ENCODE measurements around the gene POLG2. TPM values are rescaled to one million over a fixed set of nuclear protein-coding genes. Genes with fewer than 3 reads are reported as not detected.
A peak's percentile ranks its signal among the peaks of the same experiment; 100 is the strongest.

POLG2 gene
- total RNA-seq, 1 experiment from 2014 or later, result 51.5 TPM

DNA sequence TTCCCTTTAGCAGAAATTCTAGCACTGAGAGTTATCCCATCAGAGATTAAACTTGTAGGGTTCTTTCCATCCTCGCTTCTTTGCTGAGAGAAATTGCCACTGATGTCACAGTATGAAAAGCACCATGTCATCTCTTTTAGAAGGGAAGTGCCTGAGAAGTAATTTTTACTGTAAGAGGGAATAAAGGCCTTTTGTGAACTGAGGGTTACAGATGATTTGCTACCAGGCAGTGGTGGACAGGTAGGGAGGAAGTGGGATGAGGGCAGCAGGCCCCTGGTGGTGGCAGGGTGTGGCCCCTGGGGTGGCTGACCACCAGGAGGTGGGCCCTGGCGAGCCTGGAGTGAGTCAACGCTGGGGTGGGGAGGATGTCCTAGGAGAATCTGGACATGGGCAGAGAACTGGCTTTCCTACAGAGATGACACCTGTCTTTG is 54.3 kb downstream of the POLG2 start:
- H3K4me3 ChIP-seq (replicated peaks in 1 of 2; ENCODE audit: low read depth in 1 of 2, low read length in 2 of 2), result peak overlapping the region in 1 of 2 experiments; percentile 21; a peak in 2 of 4 replicates
- DNase-seq (ENCODE audit: low read depth, low spot score) (no peak), ATAC-seq (peak; percentile 70)
- H2AFZ ChIP-seq (ENCODE audit: low read depth, low read length, poor library complexity, severe bottlenecking), result peak overlapping the region; percentile 97
- no peaks in the 10 kb centered on the region for H3K36me3 ChIP-seq (ENCODE audit: control insufficient read depth in 1 of 2, insufficient read depth in 2 of 2, low read length in 2 of 2)
- intact Hi-C loops (cut with micrococcal nuclease), result no loop called here
- H3K9ac ChIP-seq (ENCODE audit: low read length), result peak overlapping the region; percentile 32; the same call in 1 of the 2 replicates
- RAD21 ChIA-PET (ENCODE audit: low non-redundant PET in 1 of 2, low total read pairs in 2 of 2, uncharacterized antibody in 2 of 2, unreplicated experiment in 2 of 2), result no interaction called here
- peaks cover 18 to 22% of the 10 kb centered on the region in 2 experiments for H3K4me1 ChIP-seq (ENCODE audit: control insufficient read depth in 1 of 2, insufficient read depth in 2 of 2, low read length in 2 of 2)
- H3K4me2 ChIP-seq (ENCODE audit: low read length), result peak overlapping the region; percentile 65
- H3K79me2 ChIP-seq (ENCODE audit: insufficient read depth, low read length), result no peaks in the 10 kb centered on the region
- no peaks in the 10 kb centered on the region for H3K9me2 ChIP-seq (ENCODE audit: insufficient read depth)
- peak overlapping the region; percentile 17 for H3K27ac ChIP-seq (ENCODE audit: low read depth, low read length)
- BruUV-seq (replicated peaks), result TSS peak; percentile 80
- H3K27me3 ChIP-seq (ENCODE audit: insufficient read depth, low read length), result no peaks in the 10 kb centered on the region
- peak; percentile 13; the same call in 1 of the 2 replicates for TF ChIP-seq SP1 (IDR thresholded peaks at IDR 0.05; ENCODE audit: low read depth)
- TF ChIP-seq, protein P1, sequence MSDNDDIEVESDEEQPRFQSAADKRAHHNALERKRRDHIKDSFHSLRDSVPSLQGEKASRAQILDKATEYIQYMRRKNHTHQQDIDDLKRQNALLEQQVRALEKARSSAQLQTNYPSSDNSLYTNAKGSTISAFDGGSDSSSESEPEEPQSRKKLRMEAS (IDR thresholded peaks at IDR 0.05), result no peak
- no peak for TF ChIP-seq CEBPB (IDR thresholded peaks at IDR 0.05; ENCODE audit: low read depth)
- TF ChIP-seq EZH2phosphoT487 (IDR thresholded peaks at IDR 0.05; ENCODE audit: borderline replicate concordance), result no peak
- TF ChIP-seq, protein P2, sequence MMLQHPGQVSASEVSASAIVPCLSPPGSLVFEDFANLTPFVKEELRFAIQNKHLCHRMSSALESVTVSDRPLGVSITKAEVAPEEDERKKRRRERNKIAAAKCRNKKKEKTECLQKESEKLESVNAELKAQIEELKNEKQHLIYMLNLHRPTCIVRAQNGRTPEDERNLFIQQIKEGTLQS (IDR thresholded peaks at IDR 0.05), result no peak
- TF ChIP-seq ZNF274 (IDR thresholded peaks at IDR 0.05; ENCODE audit: low read depth, low read length), result no peak
- no peak for TF ChIP-seq ELF1 (IDR thresholded peaks at IDR 0.05; ENCODE audit: borderline replicate concordance, low read depth)
- TF ChIP-seq, protein P3, sequence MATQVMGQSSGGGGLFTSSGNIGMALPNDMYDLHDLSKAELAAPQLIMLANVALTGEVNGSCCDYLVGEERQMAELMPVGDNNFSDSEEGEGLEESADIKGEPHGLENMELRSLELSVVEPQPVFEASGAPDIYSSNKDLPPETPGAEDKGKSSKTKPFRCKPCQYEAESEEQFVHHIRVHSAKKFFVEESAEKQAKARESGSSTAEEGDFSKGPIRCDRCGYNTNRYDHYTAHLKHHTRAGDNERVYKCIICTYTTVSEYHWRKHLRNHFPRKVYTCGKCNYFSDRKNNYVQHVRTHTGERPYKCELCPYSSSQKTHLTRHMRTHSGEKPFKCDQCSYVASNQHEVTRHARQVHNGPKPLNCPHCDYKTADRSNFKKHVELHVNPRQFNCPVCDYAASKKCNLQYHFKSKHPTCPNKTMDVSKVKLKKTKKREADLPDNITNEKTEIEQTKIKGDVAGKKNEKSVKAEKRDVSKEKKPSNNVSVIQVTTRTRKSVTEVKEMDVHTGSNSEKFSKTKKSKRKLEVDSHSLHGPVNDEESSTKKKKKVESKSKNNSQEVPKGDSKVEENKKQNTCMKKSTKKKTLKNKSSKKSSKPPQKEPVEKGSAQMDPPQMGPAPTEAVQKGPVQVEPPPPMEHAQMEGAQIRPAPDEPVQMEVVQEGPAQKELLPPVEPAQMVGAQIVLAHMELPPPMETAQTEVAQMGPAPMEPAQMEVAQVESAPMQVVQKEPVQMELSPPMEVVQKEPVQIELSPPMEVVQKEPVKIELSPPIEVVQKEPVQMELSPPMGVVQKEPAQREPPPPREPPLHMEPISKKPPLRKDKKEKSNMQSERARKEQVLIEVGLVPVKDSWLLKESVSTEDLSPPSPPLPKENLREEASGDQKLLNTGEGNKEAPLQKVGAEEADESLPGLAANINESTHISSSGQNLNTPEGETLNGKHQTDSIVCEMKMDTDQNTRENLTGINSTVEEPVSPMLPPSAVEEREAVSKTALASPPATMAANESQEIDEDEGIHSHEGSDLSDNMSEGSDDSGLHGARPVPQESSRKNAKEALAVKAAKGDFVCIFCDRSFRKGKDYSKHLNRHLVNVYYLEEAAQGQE (IDR thresholded peaks at IDR 0.05; ENCODE audit: low read depth), result no peak
- TF ChIP-seq FOSL1 (IDR thresholded peaks at IDR 0.05; ENCODE audit: low read depth), result peak; percentile 37; the same call in 1 of the 2 replicates
- no peak for TF ChIP-seq YY1 (IDR thresholded peaks at IDR 0.05; ENCODE audit: extremely low read depth, insufficient replicate concordance, low read depth, low read length)
- no peak for TF ChIP-seq SIN3A (IDR thresholded peaks at IDR 0.05; ENCODE audit: low read depth)
- no peak for TF ChIP-seq EZH2 (IDR thresholded peaks at IDR 0.05)
- TF ChIP-seq TCF7L2 (IDR thresholded peaks at IDR 0.05; ENCODE audit: borderline replicate concordance, extremely low read depth, insufficient read depth, insufficient read length), result no peak
- TF ChIP-seq, protein P4, sequence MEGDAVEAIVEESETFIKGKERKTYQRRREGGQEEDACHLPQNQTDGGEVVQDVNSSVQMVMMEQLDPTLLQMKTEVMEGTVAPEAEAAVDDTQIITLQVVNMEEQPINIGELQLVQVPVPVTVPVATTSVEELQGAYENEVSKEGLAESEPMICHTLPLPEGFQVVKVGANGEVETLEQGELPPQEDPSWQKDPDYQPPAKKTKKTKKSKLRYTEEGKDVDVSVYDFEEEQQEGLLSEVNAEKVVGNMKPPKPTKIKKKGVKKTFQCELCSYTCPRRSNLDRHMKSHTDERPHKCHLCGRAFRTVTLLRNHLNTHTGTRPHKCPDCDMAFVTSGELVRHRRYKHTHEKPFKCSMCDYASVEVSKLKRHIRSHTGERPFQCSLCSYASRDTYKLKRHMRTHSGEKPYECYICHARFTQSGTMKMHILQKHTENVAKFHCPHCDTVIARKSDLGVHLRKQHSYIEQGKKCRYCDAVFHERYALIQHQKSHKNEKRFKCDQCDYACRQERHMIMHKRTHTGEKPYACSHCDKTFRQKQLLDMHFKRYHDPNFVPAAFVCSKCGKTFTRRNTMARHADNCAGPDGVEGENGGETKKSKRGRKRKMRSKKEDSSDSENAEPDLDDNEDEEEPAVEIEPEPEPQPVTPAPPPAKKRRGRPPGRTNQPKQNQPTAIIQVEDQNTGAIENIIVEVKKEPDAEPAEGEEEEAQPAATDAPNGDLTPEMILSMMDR (IDR thresholded peaks at IDR 0.05 in 2 of 3, conservative IDR thresholded peaks at IDR 0.05 in 1 of 3; ENCODE audit: borderline replicate concordance in 1 of 3, insufficient read depth in 1 of 3, low read depth in 2 of 3, low read length in 2 of 3), result peak in 1 of 3 experiments; percentile 18; a peak in 1 of 6 replicates
- no peak for TF ChIP-seq SRF (IDR thresholded peaks at IDR 0.05; ENCODE audit: low read depth)
- TF ChIP-seq POLR2A (IDR thresholded peaks at IDR 0.05; ENCODE audit: borderline replicate concordance, extremely low read depth, insufficient read depth, insufficient read length), result no peak
- no peak for TF ChIP-seq RAD21 (IDR thresholded peaks at IDR 0.05; ENCODE audit: low read depth)
- no peak for TF ChIP-seq CBX3 (IDR thresholded peaks at IDR 0.05; ENCODE audit: low read depth)
- no peak for TF ChIP-seq ZFX (IDR thresholded peaks at IDR 0.05)
- TF ChIP-seq EGR1 (IDR thresholded peaks at IDR 0.05; ENCODE audit: low read depth), result no peak
- H4K20me1 ChIP-seq (ENCODE audit: insufficient read depth), result no peaks in the 10 kb centered on the region
- H3K9me3 ChIP-seq (ENCODE audit: control insufficient read depth in 1 of 2, insufficient read depth in 1 of 2, low read depth in 1 of 2, low read length in 2 of 2), result peaks cover 8 to 15% of the 10 kb centered on the region in 2 experiments; a peak in 3 of 4 replicates
- CTCF ChIA-PET, result interaction anchor here (1.0 to 1.8 kb wide), 3 partner anchors 23 to 48 kb away, joined by 3 to 6 read pairs (median 5); no protein-coding TSS in a partner anchor
- POLR2A ChIA-PET, result interaction anchor here (0.9 to 1.4 kb wide), 3 partner anchors 16 to 63 kb away, joined by 3 read pairs; no protein-coding TSS in a partner anchor
